HEK293 (cell line): Measurements from ENCODE around the gene NDUFS8.

Source experiments
- CTCF ChIA-PET: fragments of 350-600 bp; formaldehyde crosslinking; extraction: SDS; loops from one replicate; lab custom pipeline; 2021; ENCODE audit warnings: antibody characterized with exemption; lab: Yijun Ruan, JAX
- POLR2A ChIA-PET: fragments of 300-600 bp; formaldehyde crosslinking; extraction: SDS; loops from one replicate; lab custom pipeline; 2020; ENCODE audit warnings: antibody characterized with exemption, inconsistent platforms; lab: Yijun Ruan, JAX
- H3K27ac ChIP-seq: fragments of 200-500 bp; sonication (Bioruptor generic); 2 replicates; pipeline ENCODE4 v1.5.1; 2014; ENCODE audit warnings: low read depth, low read length, control low read depth, inconsistent platforms; ENCODE audit errors: extremely low read depth
- H3K36me3 ChIP-seq, 2 experiments: fragments of 200-500 bp in 1 of 2; sonication (Bioruptor generic) in 1 of 2; 1 replicate in 1 of 2; 2 replicates in 1 of 2; pipeline ENCODE4 v1.5.1; 2014 to 2017; ENCODE audit warnings: inconsistent platforms in 2 of 2, low read length in 2 of 2; ENCODE audit not compliant: control insufficient read depth in 2 of 2, insufficient read depth in 1 of 2
- H3K4me1 ChIP-seq: fragments of 200-500 bp; sonication (Bioruptor generic); 2 replicates; pipeline ENCODE4 v1.5.1; 2014; ENCODE audit warnings: mild to moderate bottlenecking, low read length, inconsistent platforms; ENCODE audit not compliant: control insufficient read depth, insufficient read depth
- H3K4me3 ChIP-seq: 2 replicates; pipeline ENCODE4 v1.5.1; 2011; ENCODE audit warnings: low read depth, mild to moderate bottlenecking, control low read depth, low read length, moderate library complexity
- H3K9me3 ChIP-seq: fragments of 200-500 bp; sonication (Bioruptor generic); 2 replicates; pipeline ENCODE4 v1.5.1; 2014; ENCODE audit warnings: low read depth, low read length, inconsistent platforms; ENCODE audit not compliant: control insufficient read depth, insufficient read depth
- GLI2 ChIP-seq: fragments of 450-650 bp; formaldehyde crosslinking; IDR thresholded peaks from 2 replicates; pipeline ENCODE4; 2017; ENCODE audit warnings: missing biosample characterization, missing genetic modification characterization, low read depth, borderline replicate concordance
- MEIS1 ChIP-seq: sonication (generic); formaldehyde crosslinking; IDR thresholded peaks from 2 replicates; pipeline ENCODE4 v1.8.1; 2022; ENCODE audit warnings: missing genetic modification reagents, mild to moderate bottlenecking, borderline replicate concordance
- PRDM1 ChIP-seq: fragments of 450-650 bp; formaldehyde crosslinking; IDR thresholded peaks from 2 replicates; pipeline ENCODE4; 2016; ENCODE audit warnings: missing biosample characterization, missing genetic modification characterization
- ZNF114 ChIP-seq: fragments of 450-650 bp; formaldehyde crosslinking; IDR thresholded peaks from 2 replicates; pipeline ENCODE4 v1.5.0; 2017; ENCODE audit warnings: missing biosample characterization, missing genetic modification characterization
- ZNF335 ChIP-seq: fragments of 450-650 bp; formaldehyde crosslinking; conservative IDR thresholded peaks from 2 replicates; pipeline ENCODE4 v1.5.1; 2016; ENCODE audit warnings: missing biosample characterization, missing genetic modification characterization
- ZNF350 ChIP-seq: fragments of 450-650 bp; formaldehyde crosslinking; IDR thresholded peaks from 2 replicates; pipeline ENCODE4 v1.5.0; 2017; ENCODE audit warnings: missing biosample characterization, mild to moderate bottlenecking, missing genetic modification characterization
- ZNF48 ChIP-seq: fragments of 450-650 bp; formaldehyde crosslinking; IDR thresholded peaks from 2 replicates; pipeline ENCODE4 v1.5.1; 2016; ENCODE audit warnings: missing biosample characterization, missing genetic modification characterization
- ZNF571 ChIP-seq: fragments of 450-650 bp; formaldehyde crosslinking; IDR thresholded peaks from 2 replicates; pipeline ENCODE4 v1.5.0; 2017; ENCODE audit warnings: missing biosample characterization, missing genetic modification characterization
- ZNF624 ChIP-seq: fragments of 450-650 bp; formaldehyde crosslinking; IDR thresholded peaks from 2 replicates; pipeline ENCODE4 v1.5.1; 2017; ENCODE audit warnings: missing biosample characterization, missing genetic modification characterization
- ZNF660 ChIP-seq: fragments of 450-650 bp; IDR thresholded peaks from 2 replicates; pipeline ENCODE4 v1.5.1; 2018; ENCODE audit warnings: missing biosample characterization, mild to moderate bottlenecking, missing genetic modification characterization
- TF ChIP-seq, protein P1 (sequence below): fragments of 450-650 bp; formaldehyde crosslinking; IDR thresholded peaks from 2 replicates; pipeline ENCODE4 v1.5.1; 2016; ENCODE audit warnings: missing biosample characterization, missing genetic modification characterization
- TF ChIP-seq, protein P2 (sequence below): fragments of 450-650 bp; formaldehyde crosslinking; IDR thresholded peaks from 2 replicates; pipeline ENCODE4 v1.5.1; 2016; ENCODE audit warnings: missing biosample characterization, missing genetic modification characterization
- TF ChIP-seq, protein P3 (sequence below): fragments of 450-650 bp; formaldehyde crosslinking; IDR thresholded peaks from 2 replicates; pipeline ENCODE4 v1.5.1; 2016; ENCODE audit warnings: missing biosample characterization, missing genetic modification characterization, borderline replicate concordance

Gene NDUFS8

DNA sequence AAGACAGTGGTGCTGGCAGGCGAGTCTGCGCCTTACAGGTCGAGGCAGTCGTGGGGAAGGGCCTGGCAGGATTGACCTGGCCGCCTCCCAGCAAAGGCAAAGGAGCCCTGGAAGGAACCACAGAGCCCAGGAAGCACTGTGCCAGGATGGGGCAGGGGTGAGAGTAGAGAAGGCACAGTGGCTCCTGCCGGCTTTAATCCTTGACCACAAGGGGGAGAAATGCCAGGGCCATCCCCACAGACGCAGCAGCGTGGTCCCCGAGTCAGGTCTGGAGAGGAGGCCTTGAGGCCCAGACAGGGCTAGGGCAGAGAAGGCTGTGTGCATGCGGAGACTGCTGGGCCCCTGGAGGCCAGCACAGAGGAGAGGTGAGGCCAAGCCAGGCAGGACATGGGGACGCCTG, 9.9 kb upstream of the NDUFS8 start:
- ChIA-PET POLR2A (no interaction called here), CTCF (interaction anchor here (0.7 to 2.0 kb wide), 3 partner anchors 11 to 203 kb away, joined by 3 to 7 read pairs (median 5); partner anchors contain the start of gene ALDH3B1)
- Histone ChIP-seq H3K4me1 (no peaks in the 10 kb centered on the region), H3K36me3 (peaks cover 0 to 8% of the 10 kb centered on the region in 2 experiments; a peak in 1 of 3 replicates), H3K4me3 (no peak overlapping the region), H3K27ac (no peak overlapping the region), H3K9me3 (no peaks in the 10 kb centered on the region)
- TF ChIP-seq ZNF335 (tag by site-specific recombination) (no peak), ZNF48 (tag by site-specific recombination) (no peak), ZNF571 (no peak)
- TF ChIP-seq, protein P1, sequence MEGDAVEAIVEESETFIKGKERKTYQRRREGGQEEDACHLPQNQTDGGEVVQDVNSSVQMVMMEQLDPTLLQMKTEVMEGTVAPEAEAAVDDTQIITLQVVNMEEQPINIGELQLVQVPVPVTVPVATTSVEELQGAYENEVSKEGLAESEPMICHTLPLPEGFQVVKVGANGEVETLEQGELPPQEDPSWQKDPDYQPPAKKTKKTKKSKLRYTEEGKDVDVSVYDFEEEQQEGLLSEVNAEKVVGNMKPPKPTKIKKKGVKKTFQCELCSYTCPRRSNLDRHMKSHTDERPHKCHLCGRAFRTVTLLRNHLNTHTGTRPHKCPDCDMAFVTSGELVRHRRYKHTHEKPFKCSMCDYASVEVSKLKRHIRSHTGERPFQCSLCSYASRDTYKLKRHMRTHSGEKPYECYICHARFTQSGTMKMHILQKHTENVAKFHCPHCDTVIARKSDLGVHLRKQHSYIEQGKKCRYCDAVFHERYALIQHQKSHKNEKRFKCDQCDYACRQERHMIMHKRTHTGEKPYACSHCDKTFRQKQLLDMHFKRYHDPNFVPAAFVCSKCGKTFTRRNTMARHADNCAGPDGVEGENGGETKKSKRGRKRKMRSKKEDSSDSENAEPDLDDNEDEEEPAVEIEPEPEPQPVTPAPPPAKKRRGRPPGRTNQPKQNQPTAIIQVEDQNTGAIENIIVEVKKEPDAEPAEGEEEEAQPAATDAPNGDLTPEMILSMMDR (tag by site-specific recombination), result peak; percentile 58
- TF ChIP-seq, protein P2, sequence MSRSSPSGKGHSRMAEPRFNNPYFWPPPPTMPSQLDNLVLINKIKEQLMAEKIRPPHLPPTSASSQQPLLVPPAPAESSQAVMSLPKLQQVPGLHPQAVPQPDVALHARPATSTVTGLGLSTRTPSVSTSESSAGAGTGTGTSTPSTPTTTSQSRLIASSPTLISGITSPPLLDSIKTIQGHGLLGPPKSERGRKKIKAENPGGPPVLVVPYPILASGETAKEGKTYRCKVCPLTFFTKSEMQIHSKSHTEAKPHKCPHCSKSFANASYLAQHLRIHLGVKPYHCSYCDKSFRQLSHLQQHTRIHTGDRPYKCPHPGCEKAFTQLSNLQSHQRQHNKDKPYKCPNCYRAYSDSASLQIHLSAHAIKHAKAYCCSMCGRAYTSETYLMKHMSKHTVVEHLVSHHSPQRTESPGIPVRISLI (tag by site-specific recombination), result no peak
- TF ChIP-seq, protein P3, sequence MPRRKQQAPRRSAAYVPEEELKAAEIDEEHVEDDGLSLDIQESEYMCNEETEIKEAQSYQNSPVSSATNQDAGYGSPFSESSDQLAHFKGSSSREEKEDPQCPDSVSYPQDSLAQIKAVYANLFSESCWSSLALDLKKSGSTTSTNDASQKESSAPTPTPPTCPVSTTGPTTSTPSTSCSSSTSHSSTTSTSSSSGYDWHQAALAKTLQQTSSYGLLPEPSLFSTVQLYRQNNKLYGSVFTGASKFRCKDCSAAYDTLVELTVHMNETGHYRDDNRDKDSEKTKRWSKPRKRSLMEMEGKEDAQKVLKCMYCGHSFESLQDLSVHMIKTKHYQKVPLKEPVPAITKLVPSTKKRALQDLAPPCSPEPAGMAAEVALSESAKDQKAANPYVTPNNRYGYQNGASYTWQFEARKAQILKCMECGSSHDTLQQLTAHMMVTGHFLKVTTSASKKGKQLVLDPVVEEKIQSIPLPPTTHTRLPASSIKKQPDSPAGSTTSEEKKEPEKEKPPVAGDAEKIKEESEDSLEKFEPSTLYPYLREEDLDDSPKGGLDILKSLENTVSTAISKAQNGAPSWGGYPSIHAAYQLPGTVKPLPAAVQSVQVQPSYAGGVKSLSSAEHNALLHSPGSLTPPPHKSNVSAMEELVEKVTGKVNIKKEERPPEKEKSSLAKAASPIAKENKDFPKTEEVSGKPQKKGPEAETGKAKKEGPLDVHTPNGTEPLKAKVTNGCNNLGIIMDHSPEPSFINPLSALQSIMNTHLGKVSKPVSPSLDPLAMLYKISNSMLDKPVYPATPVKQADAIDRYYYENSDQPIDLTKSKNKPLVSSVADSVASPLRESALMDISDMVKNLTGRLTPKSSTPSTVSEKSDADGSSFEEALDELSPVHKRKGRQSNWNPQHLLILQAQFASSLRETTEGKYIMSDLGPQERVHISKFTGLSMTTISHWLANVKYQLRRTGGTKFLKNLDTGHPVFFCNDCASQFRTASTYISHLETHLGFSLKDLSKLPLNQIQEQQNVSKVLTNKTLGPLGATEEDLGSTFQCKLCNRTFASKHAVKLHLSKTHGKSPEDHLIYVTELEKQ (tag by site-specific recombination), result no peak

DNA sequence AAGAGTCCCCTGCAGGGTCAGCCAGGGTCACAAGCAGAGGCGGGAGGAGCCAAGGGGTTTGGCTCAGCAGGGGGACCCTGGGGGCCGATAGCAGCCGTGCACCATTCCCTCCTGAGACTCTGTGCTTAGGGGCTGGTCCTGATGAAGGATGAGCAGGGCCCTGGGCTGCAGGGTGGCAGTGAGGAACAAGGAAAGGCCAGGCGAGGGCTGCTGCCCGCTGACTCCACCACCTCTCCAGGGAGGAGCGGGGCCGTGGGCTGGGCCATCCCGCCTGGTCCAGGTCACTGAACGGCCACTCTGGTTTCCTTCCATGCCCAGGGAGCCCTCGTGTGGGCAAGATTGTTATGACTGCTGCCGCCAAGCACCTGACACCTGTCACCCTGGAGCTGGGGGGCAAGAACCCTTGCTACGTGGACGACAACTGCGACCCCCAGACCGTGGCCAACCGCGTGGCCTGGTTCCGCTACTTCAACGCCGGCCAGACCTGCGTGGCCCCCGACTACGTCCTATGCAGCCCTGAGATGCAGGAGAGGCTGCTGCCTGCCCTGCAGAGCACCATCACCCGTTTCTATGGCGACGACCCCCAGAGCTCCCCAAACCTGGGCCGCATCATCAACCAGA, 9.2 kb upstream of the NDUFS8 start:
- no peak overlapping the region for H3K27ac ChIP-seq
- CTCF ChIA-PET, result interaction anchor here (0.7 to 2.0 kb wide), 4 partner anchors 12 to 204 kb away, joined by 3 to 7 read pairs (median 4); partner anchors contain the start of gene ALDH3B1

More for the DNA sequence above, 9.2 kb upstream of the NDUFS8 start:
- no peaks in the 10 kb centered on the region for H3K9me3 ChIP-seq
- POLR2A ChIA-PET, result interaction anchor here (0.5 to 1.3 kb wide), 2 partner anchors 8 to 11 kb away, joined by 3 to 6 read pairs; partner anchors contain the start of gene ALDH3B1
- TF ChIP-seq MEIS1 (CRISPR knock-in tag), result no peak
- TF ChIP-seq ZNF114 (tag by site-specific recombination), result no peak
- no peak for TF ChIP-seq ZNF660 (tag by site-specific recombination)
- TF ChIP-seq PRDM1, result no peak
- TF ChIP-seq, protein P1 (tag by site-specific recombination), result peak; percentile 45
- TF ChIP-seq ZNF350 (tag by site-specific recombination), result no peak
- no peak for TF ChIP-seq GLI2 (tag by site-specific recombination)
- no peak for TF ChIP-seq ZNF624 (tag by site-specific recombination)
- TF ChIP-seq, all 188 proteins: peak for 1
- no peak overlapping the region for H3K4me3 ChIP-seq
- H3K36me3 ChIP-seq, result peaks cover 0 to 14% of the 10 kb centered on the region in 2 experiments; a peak in 1 of 3 replicates
- H3K4me1 ChIP-seq, result no peaks in the 10 kb centered on the region
